CD14-positive monocyte (primary cell): ENCODE measurements around the gene PITPNM2. TPM values are rescaled to one million over a fixed set of nuclear protein-coding genes. Genes with fewer than 3 reads are reported as not detected.
A peak's percentile ranks its signal among the peaks of the same experiment; 100 is the strongest.
"Not testable (repeated sequence)": the region's sequence is repeated elsewhere in the genome, so short reads cannot be mapped to it uniquely, and the experiment has no call there.

ENCODE experiments used
- DNase-seq, 3 donors: peaks; one replicate each; pipeline ENCODE4 v3.0.0-alpha.2; 2011 to 2022
- H2AFZ ChIP-seq: 2 replicates; pipeline ENCODE4 v1.6.0; 2012; ENCODE audit warnings: mild to moderate bottlenecking, low read depth, low read length, inconsistent platforms; ENCODE audit not compliant: insufficient read depth, poor library complexity, severe bottlenecking
- H3K27ac ChIP-seq, 2 donors: 1 replicate in 1 of 2; 2 replicates in 1 of 2; pipeline ENCODE4 v1.5.1; 2012 to 2013; ENCODE audit warnings: low read length in 2 of 2, control low read depth in 1 of 2, inconsistent platforms in 1 of 2, low read depth in 1 of 2, mild to moderate bottlenecking in 1 of 2
- H3K27me3 ChIP-seq, 2 donors: one replicate each; pipeline versions ENCODE4 v1.6.0 to v1.6.1; 2011 to 2013; ENCODE audit warnings: low read length in 2 of 2; ENCODE audit not compliant: control insufficient read depth in 2 of 2, insufficient read depth in 2 of 2
- H3K36me3 ChIP-seq, 2 donors: replicated peaks in 1 of 2; 1 replicate in 1 of 2; 2 replicates in 1 of 2; pipeline versions ENCODE4 v1.5.1 to v1.6.1; 2012 to 2013; ENCODE audit warnings: low read length in 2 of 2, control low read depth in 1 of 2, inconsistent platforms in 1 of 2, mild to moderate bottlenecking in 1 of 2; ENCODE audit not compliant: insufficient read depth in 2 of 2, control insufficient read depth in 1 of 2
- H3K4me1 ChIP-seq, 2 donors: 1 replicate in 1 of 2; 2 replicates in 1 of 2; pipeline versions ENCODE4 v1.5.1 to v1.6.1; 2012 to 2013; ENCODE audit warnings: low read length in 2 of 2, control low read depth in 1 of 2, inconsistent platforms in 1 of 2, mild to moderate bottlenecking in 1 of 2, moderate library complexity in 1 of 2; ENCODE audit not compliant: insufficient read depth in 2 of 2, control insufficient read depth in 1 of 2
- H3K4me2 ChIP-seq: replicated peaks from 2 replicates; pipeline ENCODE3; 2012; ENCODE audit warnings: low read length, moderate library complexity, mild to moderate bottlenecking; ENCODE audit not compliant: poor library complexity, severe bottlenecking; ENCODE audit errors: extremely low read depth
- H3K4me3 ChIP-seq, 3 experiments: fragments of 200-600 bp in 1 of 3; sonication (generic) in 1 of 3; replicated peaks in 1 of 3; 1 replicate in 2 of 3; 2 replicates in 1 of 3; pipeline ENCODE4 v1.5.1; 2011 to 2013; ENCODE audit warnings: low read length in 3 of 3, mild to moderate bottlenecking in 3 of 3, control low read depth in 2 of 3, low read depth in 2 of 3, inconsistent platforms in 1 of 3, moderate library complexity in 1 of 3
- H3K79me2 ChIP-seq: 2 replicates; pipeline ENCODE4 v1.6.0; 2012; ENCODE audit warnings: mild to moderate bottlenecking, control low read depth, inconsistent platforms, low read length, moderate library complexity; ENCODE audit not compliant: insufficient read depth
- H3K9ac ChIP-seq: 2 replicates; pipeline ENCODE4 v1.6.0; 2017; ENCODE audit warnings: low read length, mild to moderate bottlenecking; ENCODE audit not compliant: insufficient read depth, poor library complexity, severe bottlenecking
- H3K9me3 ChIP-seq, 2 donors: replicated peaks in 1 of 2; 1 replicate in 1 of 2; 2 replicates in 1 of 2; pipeline versions ENCODE4 v1.5.1 to v1.6.1; 2012 to 2013; ENCODE audit warnings: low read length in 2 of 2, control low read depth in 1 of 2; ENCODE audit not compliant: control insufficient read depth in 1 of 2, insufficient read depth in 1 of 2
- H4K20me1 ChIP-seq: 2 replicates; pipeline ENCODE4 v1.6.0; 2012; ENCODE audit warnings: mild to moderate bottlenecking, low read length, control low read depth, moderate library complexity; ENCODE audit not compliant: insufficient read depth
- H3K27ac Mint-ChIP-seq, 7 donors: one replicate each; pipeline ENCODE4 v1.8.0; 2020; ENCODE audit warnings: mild to moderate bottlenecking in 7 of 7, mixed read lengths in 7 of 7, moderate library complexity in 6 of 7, inconsistent platforms in 2 of 7
- H3K27me3 Mint-ChIP-seq, 3 donors: one replicate each; pipeline ENCODE4 v1.8.0; 2021 to 2022; ENCODE audit warnings: low read depth in 3 of 3, mild to moderate bottlenecking in 3 of 3, mixed read lengths in 3 of 3, moderate library complexity in 3 of 3, inconsistent platforms in 1 of 3
- H3K36me3 Mint-ChIP-seq, 2 donors: one replicate each; pipeline ENCODE4 v1.8.0; 2020; ENCODE audit warnings: mixed read lengths in 2 of 2, inconsistent platforms in 1 of 2, mild to moderate bottlenecking in 1 of 2
- H3K4me1 Mint-ChIP-seq: one replicate; pipeline ENCODE4 v1.8.0; 2020; ENCODE audit warnings: mild to moderate bottlenecking, mixed read lengths
- H3K4me3 Mint-ChIP-seq, 2 donors: one replicate each; pipeline ENCODE4 v1.8.0; 2020; ENCODE audit warnings: mild to moderate bottlenecking in 2 of 2, mixed read lengths in 2 of 2, moderate library complexity in 1 of 2
- H3K9me3 Mint-ChIP-seq, 7 donors: one replicate each; pipeline ENCODE4 v1.8.0; 2020 to 2022; ENCODE audit warnings: mixed read lengths in 7 of 7, mild to moderate bottlenecking in 6 of 7, moderate library complexity in 6 of 7, inconsistent platforms in 2 of 7
- WGBS: methylation state at CpG from one replicate; pipeline ENCODE4 v1.1.5; 2013; ENCODE audit warnings: missing lambda C conversion rate; ENCODE audit not compliant: insufficient coverage; 5-methylcytosine and 5-hydroxymethylcytosine counted together
- intact Hi-C, 2 donors: fragments of 100-400 bp; cut with micrococcal nuclease; formaldehyde crosslinking; loops; one replicate each; pipeline versions ENCODE4 v1.15.0 to v1.15.1; 2023
- polyA plus RNA-seq, 3 donors: library from polyadenylated mRNA; depleted of rRNA in 1 of 3; unstranded in 2 of 3; stranded (reverse) in 1 of 3; fragments of 300-500 nt in 2 of 3; fragments of >200 nt in 1 of 3; fragmentation: Illumina TruSeq in 2 of 3; gene quantifications; 1 replicate in 2 of 3; 2 replicates in 1 of 3; pipeline ENCODE4 v1.2.3, GENCODE V29; 2012 to 2021
- TF ChIP-seq, protein P1 (sequence below): fragments of 200-600 bp; IDR thresholded peaks from one replicate; pipeline ENCODE4 v1.8.0; 2022; ENCODE audit warnings: antibody characterized with exemption, mild to moderate bottlenecking

Gene PITPNM2
- polyA plus RNA-seq, 3 donors = 0.08 to 0.67 TPM; not detected in 1

DNA sequence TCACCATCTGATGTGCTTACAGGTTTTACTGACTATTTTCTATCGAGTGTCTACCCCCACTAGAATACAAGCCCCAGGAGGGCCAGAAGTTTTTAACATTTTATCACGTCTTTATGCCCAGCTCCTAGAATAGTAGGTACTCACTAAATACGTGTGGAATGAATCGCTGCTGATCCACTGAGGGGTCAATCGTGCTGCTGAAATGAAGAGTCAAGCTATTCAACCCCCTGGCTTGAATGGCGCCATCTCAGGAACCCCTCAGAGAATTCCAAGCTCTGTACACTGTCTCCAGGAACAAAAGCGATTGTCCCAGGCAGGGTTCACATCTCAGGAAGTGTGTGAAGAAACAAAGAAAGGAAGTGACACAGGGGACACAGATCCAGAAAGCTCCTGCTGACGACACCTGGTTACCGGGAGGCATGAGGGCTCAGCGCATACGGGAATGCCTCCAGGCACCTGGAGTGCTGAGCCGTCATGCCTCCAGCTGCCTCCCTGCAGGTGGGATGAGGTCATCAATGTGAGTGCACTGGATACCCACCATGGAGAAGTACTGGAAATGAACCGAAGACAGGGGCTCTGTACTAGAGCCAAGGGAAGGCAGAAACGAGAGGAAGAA lies 45.6 kb downstream of the PITPNM2 start:
- intact Hi-C loops = no loop called here

DNA sequence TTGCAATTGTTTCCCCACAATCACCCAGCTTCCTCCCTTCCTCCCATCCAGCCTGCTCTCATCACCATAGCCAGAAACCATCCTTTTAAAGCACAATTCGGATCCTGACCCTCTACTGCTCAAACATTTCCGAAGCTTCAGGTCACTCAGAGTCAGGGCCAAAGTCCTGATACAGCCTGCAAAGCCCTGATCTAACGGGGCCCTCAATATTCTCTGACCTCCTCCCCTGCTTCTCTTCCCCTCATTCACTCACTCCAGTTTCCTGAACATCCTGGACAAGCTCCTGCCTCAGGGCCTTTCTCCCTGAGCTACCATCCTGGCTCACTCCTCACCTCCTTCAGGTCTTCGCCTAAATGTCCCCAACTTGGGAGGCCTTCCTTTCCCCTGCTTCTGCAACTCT lies 46.1 kb downstream of the PITPNM2 start:
- Mint-ChIP-seq H3K4me1 (peaks cover 43% of the 10 kb centered on the region), H3K27ac (peak overlapping the region in 6 of 7 donors; percentile 43 to 97 (median 57)), H3K36me3 (peaks cover 5 to 8% of the 10 kb centered on the region in 2 donors), H3K9me3 (peaks cover 0 to 2% (median 0%) of the 10 kb centered on the region in 7 donors), H3K4me3 (no peak overlapping the region), H3K27me3 (peaks cover 0 to 2% (median 1%) of the 10 kb centered on the region in 3 donors)
- H3K9ac ChIP-seq = no peak overlapping the region
- no peak overlapping the region for H3K4me2 ChIP-seq
- peak overlapping the region in 1 of 2 donors; percentile 91 for H3K27ac ChIP-seq
- intact Hi-C loops = no loop called here
- no peak for DNase-seq
- no peaks in the 10 kb centered on the region for H3K27me3 ChIP-seq
- no peak overlapping the region for H3K4me3 ChIP-seq
- H4K20me1 ChIP-seq = no peaks in the 10 kb centered on the region
- H3K79me2 ChIP-seq = no peaks in the 10 kb centered on the region
- H2AFZ ChIP-seq = no peak overlapping the region
- 98% methylated on average over 4 of the region's 4 CpGs for WGBS
- H3K36me3 ChIP-seq = no peaks in the 10 kb centered on the region
- H3K4me1 ChIP-seq = peaks cover 37 to 44% of the 10 kb centered on the region in 2 donors
- TF ChIP-seq, protein P1, sequence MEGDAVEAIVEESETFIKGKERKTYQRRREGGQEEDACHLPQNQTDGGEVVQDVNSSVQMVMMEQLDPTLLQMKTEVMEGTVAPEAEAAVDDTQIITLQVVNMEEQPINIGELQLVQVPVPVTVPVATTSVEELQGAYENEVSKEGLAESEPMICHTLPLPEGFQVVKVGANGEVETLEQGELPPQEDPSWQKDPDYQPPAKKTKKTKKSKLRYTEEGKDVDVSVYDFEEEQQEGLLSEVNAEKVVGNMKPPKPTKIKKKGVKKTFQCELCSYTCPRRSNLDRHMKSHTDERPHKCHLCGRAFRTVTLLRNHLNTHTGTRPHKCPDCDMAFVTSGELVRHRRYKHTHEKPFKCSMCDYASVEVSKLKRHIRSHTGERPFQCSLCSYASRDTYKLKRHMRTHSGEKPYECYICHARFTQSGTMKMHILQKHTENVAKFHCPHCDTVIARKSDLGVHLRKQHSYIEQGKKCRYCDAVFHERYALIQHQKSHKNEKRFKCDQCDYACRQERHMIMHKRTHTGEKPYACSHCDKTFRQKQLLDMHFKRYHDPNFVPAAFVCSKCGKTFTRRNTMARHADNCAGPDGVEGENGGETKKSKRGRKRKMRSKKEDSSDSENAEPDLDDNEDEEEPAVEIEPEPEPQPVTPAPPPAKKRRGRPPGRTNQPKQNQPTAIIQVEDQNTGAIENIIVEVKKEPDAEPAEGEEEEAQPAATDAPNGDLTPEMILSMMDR = no peak
- no peaks in the 10 kb centered on the region for H3K9me3 ChIP-seq

More for the DNA sequence above, 45.6 kb downstream of the PITPNM2 start:
- 68% methylated on average over 10 of the region's 14 CpGs for WGBS
- H2AFZ ChIP-seq = peak overlapping the region; percentile 14
- no peak for DNase-seq
- no peak overlapping the region for H3K9ac ChIP-seq
- no peaks in the 10 kb centered on the region for H3K9me3 ChIP-seq
- Mint-ChIP-seq H3K9me3 (peaks cover 0 to 2% (median 0%) of the 10 kb centered on the region in 7 donors), H3K27me3 (peaks cover 0 to 2% (median 1%) of the 10 kb centered on the region in 3 donors), H3K4me3 (peak overlapping the region in 1 of 2 donors; percentile 48), H3K4me1 (peaks cover 43% of the 10 kb centered on the region), H3K27ac (peak overlapping the region; percentile 88 to 97 (median 94)), H3K36me3 (peaks cover 5 to 8% of the 10 kb centered on the region in 2 donors)
- no peak overlapping the region for H3K4me2 ChIP-seq
- peaks cover 37 to 44% of the 10 kb centered on the region in 2 donors for H3K4me1 ChIP-seq
- H3K27ac ChIP-seq = peak overlapping the region; percentile 91 to 92
- no peaks in the 10 kb centered on the region for H4K20me1 ChIP-seq
- no peaks in the 10 kb centered on the region for H3K36me3 ChIP-seq
- H3K4me3 ChIP-seq = peak overlapping the region in 1 of 3 experiments; percentile 51
- H3K79me2 ChIP-seq = no peaks in the 10 kb centered on the region
- H3K27me3 ChIP-seq = no peaks in the 10 kb centered on the region
- TF ChIP-seq, protein P1 = no peak

DNA sequence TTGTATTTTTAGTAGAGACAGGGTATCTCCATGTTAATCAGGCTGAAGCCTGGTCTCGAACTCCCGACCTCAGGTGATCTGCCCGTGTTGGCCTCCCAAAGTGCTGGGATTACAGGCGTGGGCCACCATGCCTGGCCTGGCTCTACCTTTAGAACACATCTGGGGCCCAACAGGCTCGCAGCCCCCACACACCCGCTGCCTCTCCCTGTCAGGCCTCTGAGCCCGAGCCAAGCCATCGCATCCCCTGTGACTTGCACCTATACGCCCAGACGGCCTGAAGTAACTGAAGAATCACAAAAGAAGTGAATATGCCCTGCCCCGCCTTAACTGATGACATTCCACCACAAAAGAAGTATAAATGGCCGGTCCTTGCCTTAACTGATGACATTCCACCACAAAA lies 46.8 kb downstream of the PITPNM2 start:
- H4K20me1 ChIP-seq, H3K9me3 ChIP-seq, H3K4me3 Mint-ChIP-seq, H3K79me2 ChIP-seq, H3K36me3 Mint-ChIP-seq, H2AFZ ChIP-seq, H3K27ac ChIP-seq, H3K27me3 ChIP-seq, H3K4me2 ChIP-seq, H3K9me3 Mint-ChIP-seq, H3K27me3 Mint-ChIP-seq, DNase-seq, H3K9ac ChIP-seq, H3K36me3 ChIP-seq, intact Hi-C loops, H3K4me3 ChIP-seq: not testable (repeated sequence)
- 95% methylated on average over 10 of the region's 12 CpGs for WGBS
- Mint-ChIP-seq H3K4me1 (peaks cover 43% of the 10 kb centered on the region), H3K27ac (peak overlapping the region in 1 of 7 donors; percentile 3)
- H3K4me1 ChIP-seq = peaks cover 37 to 43% of the 10 kb centered on the region in 2 donors
